Adrenal gland (tissue), 5 donors: ENCODE data around the gene AJM1.

Experiments
- POLR2A ChIP-seq, 2 donors: fragments of 450-650 bp; IDR thresholded peaks; one replicate each; pipeline ENCODE4 v1.6.1; 2017; ENCODE audit warnings: antibody characterized with exemption in 2 of 2, mild to moderate bottlenecking in 2 of 2, moderate library complexity in 1 of 2
- TF ChIP-seq, protein P1 (sequence below), 6 experiments: fragments of 450-650 bp in 4 of 6; fragments of 200-600 bp in 2 of 6; sonication (generic) in 1 of 6; IDR thresholded peaks; 1 replicate in 5 of 6; 2 replicates in 1 of 6; pipeline versions ENCODE4 v1.5.1 to v1.8.0; 2016 to 2021; ENCODE audit warnings: antibody characterized with exemption in 6 of 6, mild to moderate bottlenecking in 2 of 6, moderate library complexity in 1 of 6
- donor health status: DM: no; HTN: no; CAD: no.

GRCh38 chr9:136827794-136828473 lies 14.3 kb upstream of the AJM1 start:
- TF ChIP-seq, protein P1, sequence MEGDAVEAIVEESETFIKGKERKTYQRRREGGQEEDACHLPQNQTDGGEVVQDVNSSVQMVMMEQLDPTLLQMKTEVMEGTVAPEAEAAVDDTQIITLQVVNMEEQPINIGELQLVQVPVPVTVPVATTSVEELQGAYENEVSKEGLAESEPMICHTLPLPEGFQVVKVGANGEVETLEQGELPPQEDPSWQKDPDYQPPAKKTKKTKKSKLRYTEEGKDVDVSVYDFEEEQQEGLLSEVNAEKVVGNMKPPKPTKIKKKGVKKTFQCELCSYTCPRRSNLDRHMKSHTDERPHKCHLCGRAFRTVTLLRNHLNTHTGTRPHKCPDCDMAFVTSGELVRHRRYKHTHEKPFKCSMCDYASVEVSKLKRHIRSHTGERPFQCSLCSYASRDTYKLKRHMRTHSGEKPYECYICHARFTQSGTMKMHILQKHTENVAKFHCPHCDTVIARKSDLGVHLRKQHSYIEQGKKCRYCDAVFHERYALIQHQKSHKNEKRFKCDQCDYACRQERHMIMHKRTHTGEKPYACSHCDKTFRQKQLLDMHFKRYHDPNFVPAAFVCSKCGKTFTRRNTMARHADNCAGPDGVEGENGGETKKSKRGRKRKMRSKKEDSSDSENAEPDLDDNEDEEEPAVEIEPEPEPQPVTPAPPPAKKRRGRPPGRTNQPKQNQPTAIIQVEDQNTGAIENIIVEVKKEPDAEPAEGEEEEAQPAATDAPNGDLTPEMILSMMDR (IDR thresholded peaks at IDR 0.05), result no peak
- no peak for TF ChIP-seq POLR2A (IDR thresholded peaks at IDR 0.05)
